Thyroid gland (tissue), 4 donors: ENCODE data around the gene HOXD10.

Experiments used
- CTCF ChIP-seq, 6 experiments: fragments of 200-600 bp in 3 of 6; fragments of 450-650 bp in 3 of 6; sonication (generic) in 3 of 6; IDR thresholded peaks; one replicate each; pipeline ENCODE4 v1.5.1; 2016 to 2019; ENCODE audit warnings: antibody characterized with exemption in 6 of 6, mild to moderate bottlenecking in 2 of 6, inconsistent platforms in 1 of 6, moderate library complexity in 1 of 6
- POLR2A ChIP-seq, 2 donors: fragments of 450-650 bp; IDR thresholded peaks; one replicate each; pipeline ENCODE4 v1.6.1; 2017; ENCODE audit warnings: antibody characterized with exemption in 2 of 2, mild to moderate bottlenecking in 2 of 2, moderate library complexity in 1 of 2

DNA sequence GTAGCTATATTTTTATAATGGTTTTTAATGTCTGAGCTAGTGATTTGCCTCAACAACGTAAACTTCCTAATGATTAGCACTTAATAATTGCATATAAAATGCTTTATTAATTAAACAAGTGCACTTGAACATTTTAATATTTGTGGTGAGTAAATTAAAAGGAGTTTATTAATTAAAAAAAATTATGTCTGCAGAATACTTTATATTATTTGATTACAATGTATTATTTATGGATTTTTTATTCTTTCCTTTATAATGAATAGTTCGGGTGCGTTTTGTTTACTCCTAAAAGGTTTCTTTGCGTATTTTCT lies 15.2 kb downstream of the HOXD10 start:
- TF ChIP-seq CTCF (IDR thresholded peaks at IDR 0.05) (no peak), POLR2A (IDR thresholded peaks at IDR 0.05) (no peak)
